Osteoblast (primary cell): ENCODE results near the gene PTPRK. TPM values are rescaled to one million over a fixed set of nuclear protein-coding genes. Genes with fewer than 3 reads are reported as not detected.

Experiments used
- DNase-seq: peaks from one replicate; pipeline ENCODE4 v3.0.0; 2011; ENCODE audit warnings: low spot score, mixed read lengths; ENCODE audit not compliant: insufficient read length; ENCODE audit errors: missing footprints
- H2AFZ ChIP-seq: 2 replicates; pipeline ENCODE4 v1.6.0; 2011; ENCODE audit warnings: mild to moderate bottlenecking, low read length
- H3K27ac ChIP-seq: 2 replicates; pipeline ENCODE4 v1.5.1; 2011; ENCODE audit warnings: mild to moderate bottlenecking, low read depth, low read length, moderate library complexity
- H3K27me3 ChIP-seq: 2 replicates; pipeline ENCODE4 v1.6.0; 2012; ENCODE audit warnings: mild to moderate bottlenecking, control low read depth, inconsistent platforms, low read length, moderate library complexity; ENCODE audit not compliant: insufficient read depth
- H3K36me3 ChIP-seq: 2 replicates; pipeline ENCODE4 v1.5.1; 2011; ENCODE audit warnings: mild to moderate bottlenecking, low read length, control low read depth, moderate library complexity; ENCODE audit not compliant: insufficient read depth
- H3K4me1 ChIP-seq: 2 replicates; pipeline ENCODE4 v1.5.1; 2011; ENCODE audit warnings: mild to moderate bottlenecking, low read length, control low read depth, moderate library complexity; ENCODE audit not compliant: insufficient read depth
- H3K4me2 ChIP-seq: 2 replicates; pipeline ENCODE4 v1.6.0; 2011; ENCODE audit warnings: mild to moderate bottlenecking, low read length; ENCODE audit not compliant: insufficient read depth
- H3K4me3 ChIP-seq: fragments of 200-600 bp; sonication (generic); 3 replicates; pipeline ENCODE4 v1.5.1; 2012; ENCODE audit warnings: mild to moderate bottlenecking, low read length, inconsistent platforms; ENCODE audit not compliant: insufficient read depth
- H3K79me2 ChIP-seq: 2 replicates; pipeline ENCODE4 v1.6.0; 2012; ENCODE audit warnings: mild to moderate bottlenecking, low read length, control low read depth, inconsistent platforms; ENCODE audit not compliant: insufficient read depth
- H3K9me3 ChIP-seq: 2 replicates; pipeline ENCODE4 v1.5.1; 2011; ENCODE audit warnings: low read depth, low read length, control low read depth
- H4K20me1 ChIP-seq: 2 replicates; pipeline ENCODE4 v1.6.0; 2012; ENCODE audit warnings: mild to moderate bottlenecking, low read length, control low read depth; ENCODE audit not compliant: insufficient read depth
- CTCF ChIP-seq: IDR thresholded peaks from 2 replicates; pipeline ENCODE4 v1.5.1; 2011; ENCODE audit warnings: mild to moderate bottlenecking, low read depth, low read length, moderate library complexity; ENCODE audit errors: extremely low read depth
- total RNA-seq: library from RNA; depleted of rRNA; stranded (reverse); fragments of >200 nt; gene quantifications from 2 replicates; pipeline ENCODE4 v1.2.3, GENCODE V29; 2012

Gene PTPRK
- total RNA-seq, 1 donor = 165 TPM

- Histone ChIP-seq H3K4me1 (peaks cover 57% of the 10 kb centered on the region), H4K20me1 (peaks cover 22% of the 10 kb centered on the region), H3K9me3 (no peaks in the 10 kb centered on the region), H2AFZ (no peak overlapping the region), H3K4me2 (peak overlapping the region; percentile 71), H3K79me2 (peaks cover 74% of the 10 kb centered on the region), H3K27ac (peak overlapping the region; percentile 65), H3K4me3 (peak overlapping the region; percentile 19), H3K36me3 (no peaks in the 10 kb centered on the region), H3K27me3 (no peaks in the 10 kb centered on the region)
- DNase-seq = peak; percentile 74
- TF ChIP-seq CTCF = no peak
Measured at GRCh38 chr6:128507337-128508310, 12.8 kb downstream of the PTPRK start.

- no peak for DNase-seq
- no peak overlapping the region for H3K27ac ChIP-seq
- H3K27me3 ChIP-seq = no peaks in the 10 kb centered on the region
- peaks cover 18% of the 10 kb centered on the region for H4K20me1 ChIP-seq
- no peak overlapping the region for H3K4me3 ChIP-seq
- H3K36me3 ChIP-seq = no peaks in the 10 kb centered on the region
- peaks cover 48% of the 10 kb centered on the region for H3K4me1 ChIP-seq
- no peak for TF ChIP-seq CTCF
- H3K79me2 ChIP-seq = peaks cover 74% of the 10 kb centered on the region
- no peak overlapping the region for H3K4me2 ChIP-seq
- H2AFZ ChIP-seq = no peak overlapping the region
- H3K9me3 ChIP-seq = no peaks in the 10 kb centered on the region
Measured at GRCh38 chr6:128505603-128506002, 14.8 kb downstream of the PTPRK start.

GRCh38 chr6:128504003-128504654 lies 16.3 kb downstream of the PTPRK start:
- Histone ChIP-seq H2AFZ (no peak overlapping the region), H4K20me1 (peaks cover 22% of the 10 kb centered on the region), H3K27me3 (no peaks in the 10 kb centered on the region), H3K4me3 (no peak overlapping the region), H3K4me1 (peaks cover 45% of the 10 kb centered on the region), H3K79me2 (peaks cover 77% of the 10 kb centered on the region), H3K9me3 (no peaks in the 10 kb centered on the region), H3K27ac (no peak overlapping the region), H3K4me2 (no peak overlapping the region), H3K36me3 (no peaks in the 10 kb centered on the region)
- TF ChIP-seq CTCF = no peak
- DNase-seq = no peak
